WTC11 (cell line): ENCODE measurements around the gene CXorf49B. TPM values are rescaled to one million over a fixed set of nuclear protein-coding genes. Genes with fewer than 3 reads are reported as not detected.

Source experiments
- ATAC-seq: fragments of 200-7000 bp; cut with Tn5 transposase; 2 replicates; pipeline ENCODE4 v1.10.0; 2021; ENCODE audit warnings: mild to moderate bottlenecking, moderate library complexity
- CTCF ChIA-PET: fragments of 300-600 bp; sonication (Branson Sonifier 250); formaldehyde crosslinking; loops from one replicate; lab custom pipeline; 2021; ENCODE audit warnings: antibody characterized with exemption; lab: Charles Lee
- POLR2A ChIA-PET: fragments of 350-600 bp; sonication (Branson Sonifier 250); formaldehyde crosslinking; loops from one replicate; lab custom pipeline; 2021; ENCODE audit warnings: antibody characterized with exemption; lab: Charles Lee
- DNase-seq: peaks from one replicate; pipeline ENCODE4 v3.0.0; 2021; ENCODE audit warnings: low spot score
- H3K27ac Mint-ChIP-seq: 2 replicates; pipeline ENCODE4 v1.8.0; 2021; ENCODE audit warnings: mixed read lengths
- H3K27me3 Mint-ChIP-seq: 2 replicates; pipeline ENCODE4 v1.8.0; 2021; ENCODE audit warnings: low read depth, mild to moderate bottlenecking, moderate library complexity, mixed read lengths
- H3K36me3 Mint-ChIP-seq: 2 replicates; pipeline ENCODE4 v1.8.0; 2021; ENCODE audit warnings: mixed read lengths
- H3K4me1 Mint-ChIP-seq: 2 replicates; pipeline ENCODE4 v1.8.0; 2022; ENCODE audit warnings: mixed read lengths
- H3K4me3 Mint-ChIP-seq: 2 replicates; pipeline ENCODE4 v1.8.0; 2021; ENCODE audit warnings: mild to moderate bottlenecking, moderate library complexity, mixed read lengths
- H3K9me3 Mint-ChIP-seq: 2 replicates; pipeline ENCODE4 v1.8.0; 2021; ENCODE audit warnings: mixed read lengths
- ATF3 ChIP-seq: sonication (generic); formaldehyde crosslinking; conservative IDR thresholded peaks from 2 replicates; pipeline ENCODE4 v1.8.1; 2022; ENCODE audit warnings: mild to moderate bottlenecking, missing genetic modification reagents
- JUN ChIP-seq: sonication (generic); formaldehyde crosslinking; IDR thresholded peaks from 2 replicates; pipeline ENCODE4 v1.8.0; 2023; ENCODE audit warnings: mild to moderate bottlenecking, missing genetic modification reagents
- NFATC4 ChIP-seq: fragments of 250-450 bp; sonication (Bioruptor Pico); IDR thresholded peaks from 2 replicates; pipeline ENCODE4 v1.9.0; 2021; ENCODE audit warnings: mild to moderate bottlenecking
- NR2C2 ChIP-seq: sonication (generic); formaldehyde crosslinking; IDR thresholded peaks from 2 replicates; pipeline ENCODE4 v1.8.0; 2022; ENCODE audit warnings: mild to moderate bottlenecking, missing genetic modification reagents
- SMAD3 ChIP-seq: sonication (generic); formaldehyde crosslinking; IDR thresholded peaks from 2 replicates; pipeline ENCODE4 v1.8.0; 2022; ENCODE audit warnings: missing genetic modification reagents, mild to moderate bottlenecking, borderline replicate concordance
- SMAD4 ChIP-seq: sonication (generic); formaldehyde crosslinking; IDR thresholded peaks from 2 replicates; pipeline ENCODE4 v1.8.0; 2022; ENCODE audit warnings: mild to moderate bottlenecking, missing genetic modification reagents
- SP1 ChIP-seq: sonication (generic); formaldehyde crosslinking; conservative IDR thresholded peaks from 2 replicates; pipeline ENCODE4 v1.8.1; 2022; ENCODE audit warnings: missing genetic modification reagents
- TEAD1 ChIP-seq: sonication (generic); formaldehyde crosslinking; IDR thresholded peaks from 2 replicates; pipeline ENCODE4 v1.8.0; 2022; ENCODE audit warnings: mild to moderate bottlenecking, missing genetic modification reagents
- ZNF317 ChIP-seq: sonication (generic); formaldehyde crosslinking; IDR thresholded peaks from 2 replicates; pipeline ENCODE4 v1.8.1; 2023; ENCODE audit warnings: low read depth, mild to moderate bottlenecking, moderate library complexity, missing genetic modification reagents, borderline replicate concordance
- total RNA-seq: library from RNA; stranded (reverse); gene quantifications from 3 replicates; pipeline ENCODE4 v1.2.3, GENCODE V29; 2021

Gene CXorf49B
- total RNA-seq, 1 experiment from 2014 or later = not detected

DNA sequence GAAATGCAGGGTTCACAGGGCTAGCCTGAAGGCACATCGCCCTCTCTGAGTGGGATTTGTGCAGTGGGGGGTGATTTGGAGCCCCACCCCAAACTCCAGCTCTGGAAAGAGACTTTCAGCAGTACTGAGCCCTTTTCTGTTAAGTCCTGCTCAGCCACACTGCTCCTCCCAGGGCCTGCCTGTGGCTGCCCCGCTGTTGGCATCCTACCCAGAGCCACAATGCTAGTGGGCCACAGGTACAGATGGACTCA, 52.7 kb downstream of the CXorf49B start:
- POLR2A ChIA-PET = no interaction called here
- Mint-ChIP-seq H3K27me3 (peaks cover 29% of the 10 kb centered on the region), H3K27ac (no peak overlapping the region), H3K4me1 (no peaks in the 10 kb centered on the region), H3K4me3 (no peak overlapping the region), H3K36me3 (no peaks in the 10 kb centered on the region), H3K9me3 (no peaks in the 10 kb centered on the region)
- ATAC-seq (no peak), DNase-seq (no peak)
- CTCF ChIA-PET = no interaction called here
- TF ChIP-seq ATF3 (CRISPR knock-in tag) (no peak), JUN (CRISPR knock-in tag) (no peak), NFATC4 (CRISPR knock-in tag) (no peak), NR2C2 (CRISPR knock-in tag) (no peak), SMAD4 (no peak), ZNF317 (CRISPR knock-in tag) (no peak), SMAD3 (CRISPR knock-in tag) (no peak), TEAD1 (CRISPR knock-in tag) (no peak), SP1 (CRISPR knock-in tag) (no peak)

Other genes starting within 250 kb of the CXorf49B start
- gene OGT, start 230.2 kb upstream of the CXorf49B start, total RNA-seq = 121 to 141 TPM (median 126 TPM) in 3 replicates
- 1.0 to 1.6 TPM (median 1.3 TPM) in 3 replicates for gene GCNA, start 184.9 kb upstream of the CXorf49B start, total RNA-seq
- 0.11 TPM in 1 of 3 replicates, not detected in the others for gene CXCR3, start 144.8 kb upstream of the CXorf49B start, total RNA-seq
- gene CXorf49, start 45.1 kb upstream of the CXorf49B start, total RNA-seq = not detected in 3 replicates
- 6.4 to 8.1 TPM (median 7.9 TPM) in 3 replicates for gene NHSL2, start 147.5 kb downstream of the CXorf49B start, total RNA-seq